Esophagus muscularis mucosa (tissue), 3 donors: ENCODE results near the gene UMOD.

Source experiments
- CTCF ChIP-seq, 3 experiments: fragments of 200-600 bp in 2 of 3; fragments of 450-650 bp in 1 of 3; sonication (generic) in 2 of 3; IDR thresholded peaks; one replicate each; pipeline ENCODE4 v1.5.1; 2017 to 2019; ENCODE audit warnings: antibody characterized with exemption in 3 of 3, mild to moderate bottlenecking in 2 of 3, moderate library complexity in 1 of 3
- POLR2A ChIP-seq: fragments of 450-650 bp; IDR thresholded peaks from one replicate; pipeline ENCODE4 v1.6.1; 2017; ENCODE audit warnings: antibody characterized with exemption, moderate library complexity, mild to moderate bottlenecking, low read depth
- POLR2AphosphoS5 ChIP-seq, 2 donors: sonication (generic); formaldehyde crosslinking; IDR thresholded peaks; one replicate each; pipeline ENCODE4 v1.6.1; 2017; ENCODE audit warnings: antibody characterized with exemption in 2 of 2

GRCh38 chr16:20316715-20317114 lies 35.8 kb downstream of the UMOD start:
- TF ChIP-seq CTCF (IDR thresholded peaks at IDR 0.05) (no peak), POLR2A (no peak), POLR2AphosphoS5 (IDR thresholded peaks at IDR 0.05) (no peak)
